ENCODE data around the gene RAI1. TPM values are rescaled to one million over a fixed set of nuclear protein-coding genes. Genes with fewer than 3 reads are reported as not detected.

RAI1 gene
- total RNA-seq, 1 donor from 2014 or later: 31.1 TPM

GRCh38 chr17:17670701-17671305, 10.5 kb upstream of the RAI1 start:
- no peaks in the 10 kb centered on the region for H3K9me3 ChIP-seq
- H3K4me1 ChIP-seq: peaks cover 17% of the 10 kb centered on the region
- no peaks in the 10 kb centered on the region for H3K27me3 ChIP-seq (ENCODE audit: low read depth)
- H3K4me3 ChIP-seq: no peak overlapping the region
- TF ChIP-seq CTCF (IDR thresholded peaks at IDR 0.05): no peak
- ATAC-seq (no peak), DNase-seq (no peak)
- no peaks in the 10 kb centered on the region for H3K36me3 ChIP-seq
- no peak overlapping the region for H3K27ac ChIP-seq
- intact Hi-C loops (cut with DNase I): no loop called here

- TF ChIP-seq CTCF (IDR thresholded peaks at IDR 0.05): no peak
- no peak for ATAC-seq
- Histone ChIP-seq H3K27me3 (ENCODE audit: low read depth) (no peaks in the 10 kb centered on the region), H3K9me3 (no peaks in the 10 kb centered on the region), H3K4me3 (no peak overlapping the region), H3K27ac (no peak overlapping the region), H3K4me1 (peaks cover 17% of the 10 kb centered on the region), H3K36me3 (no peaks in the 10 kb centered on the region)
- intact Hi-C loops (cut with DNase I): no loop called here
- no peak for DNase-seq
Observed at GRCh38 chr17:17671369-17672129, 9.7 kb upstream of the RAI1 start.

GRCh38 chr17:17672453-17673368, 8.5 kb upstream of the RAI1 start:
- H3K9me3 ChIP-seq: no peaks in the 10 kb centered on the region
- H3K36me3 ChIP-seq: no peaks in the 10 kb centered on the region
- TF ChIP-seq CTCF (IDR thresholded peaks at IDR 0.05): no peak
- intact Hi-C loops (cut with DNase I): no loop called here
- ATAC-seq (peak; percentile 41 to 50), DNase-seq (no peak)
- no peaks in the 10 kb centered on the region for H3K27me3 ChIP-seq (ENCODE audit: low read depth)
- H3K4me1 ChIP-seq: peaks cover 17% of the 10 kb centered on the region
- H3K4me3 ChIP-seq: no peak overlapping the region
- no peak overlapping the region for H3K27ac ChIP-seq

- TF ChIP-seq CTCF (IDR thresholded peaks at IDR 0.05): no peak
- H3K4me1 ChIP-seq: peaks cover 17% of the 10 kb centered on the region
- DNase-seq (no peak), ATAC-seq (no peak)
- intact Hi-C loops (cut with DNase I): no loop called here
- H3K27ac ChIP-seq: no peak overlapping the region
- H3K27me3 ChIP-seq (ENCODE audit: low read depth): no peaks in the 10 kb centered on the region
- no peak overlapping the region for H3K4me3 ChIP-seq
- no peaks in the 10 kb centered on the region for H3K36me3 ChIP-seq
- H3K9me3 ChIP-seq: no peaks in the 10 kb centered on the region
Observed at GRCh38 chr17:17675416-17675815, 5.8 kb upstream of the RAI1 start.

- Histone ChIP-seq H3K4me1 (peaks cover 17% of the 10 kb centered on the region), H3K27ac (no peak overlapping the region), H3K4me3 (no peak overlapping the region), H3K9me3 (no peaks in the 10 kb centered on the region), H3K27me3 (ENCODE audit: low read depth) (no peaks in the 10 kb centered on the region), H3K36me3 (no peaks in the 10 kb centered on the region)
- no peak for TF ChIP-seq CTCF (IDR thresholded peaks at IDR 0.05)
- intact Hi-C loops (cut with DNase I): no loop called here
- ATAC-seq (peak in 1 of 2 donors; percentile 23), DNase-seq (no peak)
Observed at GRCh38 chr17:17675925-17676534, 5.2 kb upstream of the RAI1 start.
